GM18861 (cell line): Measurements from ENCODE around the gene OAF.
"Not testable (repeated sequence)": the region's sequence is repeated elsewhere in the genome, so short reads cannot be mapped to it uniquely, and the experiment has no call there.

Source experiments
- ATAC-seq: cut with Tn5 transposase; IDR thresholded peaks from one replicate; pipeline ENCODE4 v1.9.1; 2021; ENCODE audit not compliant: unreplicated experiment

OAF gene

DNA sequence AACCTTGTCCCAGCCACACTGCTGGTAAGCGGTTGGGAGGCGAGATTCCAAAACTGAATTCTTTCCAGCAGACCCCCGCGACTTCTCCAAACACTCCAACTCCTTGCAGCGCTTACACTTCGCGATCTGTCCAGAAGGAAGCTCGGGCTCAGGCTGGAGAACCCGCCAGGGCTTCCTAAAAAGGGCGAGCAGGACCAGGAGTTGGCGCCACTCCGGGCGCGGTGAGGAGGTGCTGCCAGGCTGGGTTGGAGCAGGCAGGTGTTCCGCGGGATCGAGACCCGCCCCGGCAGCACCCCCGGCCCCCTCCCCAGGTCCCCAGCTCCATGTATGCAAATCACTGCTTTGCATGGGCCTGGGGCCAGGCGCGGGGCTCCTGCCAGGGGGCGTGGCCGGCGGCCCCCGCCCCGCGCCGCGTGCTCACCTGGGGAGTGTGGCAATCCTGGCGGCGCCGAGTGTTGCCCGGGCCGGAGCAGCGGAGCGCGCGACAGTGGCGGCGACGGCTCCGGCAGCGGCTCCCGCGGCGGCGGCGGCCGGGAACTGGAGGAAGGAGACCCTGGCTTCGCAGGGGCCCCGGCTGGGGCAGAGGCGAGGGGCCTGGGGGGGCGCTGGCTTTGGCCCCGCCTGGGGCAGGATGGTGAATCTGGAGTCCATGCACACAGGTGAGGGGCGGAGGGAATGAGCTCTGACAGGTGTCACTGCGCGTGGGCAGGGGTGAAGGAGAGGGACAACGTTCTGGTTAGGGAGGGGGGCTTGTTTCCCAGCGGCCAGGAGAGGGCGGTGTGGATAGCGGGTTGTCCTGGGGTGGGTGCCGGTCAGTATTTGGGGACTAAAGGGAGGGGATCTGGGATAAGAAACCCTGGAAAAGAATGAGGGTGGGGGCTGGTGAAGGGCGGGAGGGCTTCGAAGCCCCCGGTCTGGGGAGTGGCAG lies 29.1 kb downstream of the OAF start, which contains the start of gene POU2F3:
Gene POU2F3 (plus strand): TSS at position 428 of the 928 bp plus-strand sequence. CDS start 204 bp downstream, at position 632.
- ATAC-seq: no peak

DNA sequence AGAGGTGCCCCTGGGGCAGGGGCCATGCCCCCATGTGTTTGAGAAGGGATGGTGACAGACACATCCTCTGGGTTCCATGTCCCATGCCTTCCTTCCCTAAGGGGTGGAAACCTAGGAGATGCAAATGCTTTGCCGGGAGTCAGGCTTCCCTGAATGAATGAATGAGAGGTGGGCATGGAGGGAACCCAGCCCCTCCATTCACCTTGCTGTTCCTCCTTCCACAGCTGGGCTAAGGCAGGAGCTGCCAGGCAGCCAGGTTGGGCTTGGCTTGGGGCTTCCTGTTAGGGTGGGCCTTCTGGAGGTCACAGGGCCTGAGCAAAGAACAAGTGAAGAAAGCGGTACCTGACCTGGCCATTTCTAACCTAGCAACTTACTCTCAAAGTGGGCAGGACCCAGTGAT lies 30.0 kb downstream of the OAF start:
- ATAC-seq: no peak

DNA sequence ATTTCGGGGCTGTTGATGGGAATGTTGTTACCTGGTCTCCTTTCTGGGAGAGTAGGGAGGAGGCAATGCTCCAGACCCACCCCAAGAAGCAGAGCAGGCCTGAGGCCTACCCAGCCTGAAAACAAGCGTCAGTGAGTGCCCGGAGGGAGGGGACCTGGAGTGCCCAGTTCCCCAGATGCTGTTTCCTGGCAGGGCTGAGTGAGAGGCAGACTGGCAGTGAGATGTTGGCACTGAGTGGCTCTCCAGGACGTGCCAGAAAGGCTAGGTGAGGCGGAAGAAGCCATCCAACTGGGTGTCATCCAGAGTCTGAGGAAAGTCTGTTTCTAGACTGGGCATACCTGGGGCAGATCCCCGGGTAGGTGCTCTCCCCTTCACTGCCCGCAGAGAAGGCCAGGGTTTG lies 30.4 kb downstream of the OAF start:
- no peak for ATAC-seq

DNA sequence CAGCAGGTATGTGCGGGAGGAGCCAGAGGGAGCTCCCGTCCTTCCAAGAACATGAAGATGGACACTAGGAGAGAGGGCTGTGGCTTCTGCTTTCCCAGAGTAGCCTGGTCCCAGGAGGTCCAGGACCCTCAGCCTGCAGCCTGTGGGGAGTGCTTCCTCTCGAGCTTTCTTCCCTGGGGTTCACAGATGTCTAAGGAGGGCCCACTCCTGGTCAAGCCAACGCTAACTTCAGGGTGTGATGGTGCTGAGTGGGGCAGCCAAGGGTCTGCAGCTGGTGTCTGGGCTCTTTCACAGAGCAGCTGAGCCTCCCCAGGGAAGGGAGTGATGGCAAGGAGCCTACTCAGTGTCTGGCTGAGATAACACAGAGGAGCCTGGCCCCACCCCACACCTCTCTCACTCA lies 32.4 kb downstream of the OAF start:
- ATAC-seq: no peak

DNA sequence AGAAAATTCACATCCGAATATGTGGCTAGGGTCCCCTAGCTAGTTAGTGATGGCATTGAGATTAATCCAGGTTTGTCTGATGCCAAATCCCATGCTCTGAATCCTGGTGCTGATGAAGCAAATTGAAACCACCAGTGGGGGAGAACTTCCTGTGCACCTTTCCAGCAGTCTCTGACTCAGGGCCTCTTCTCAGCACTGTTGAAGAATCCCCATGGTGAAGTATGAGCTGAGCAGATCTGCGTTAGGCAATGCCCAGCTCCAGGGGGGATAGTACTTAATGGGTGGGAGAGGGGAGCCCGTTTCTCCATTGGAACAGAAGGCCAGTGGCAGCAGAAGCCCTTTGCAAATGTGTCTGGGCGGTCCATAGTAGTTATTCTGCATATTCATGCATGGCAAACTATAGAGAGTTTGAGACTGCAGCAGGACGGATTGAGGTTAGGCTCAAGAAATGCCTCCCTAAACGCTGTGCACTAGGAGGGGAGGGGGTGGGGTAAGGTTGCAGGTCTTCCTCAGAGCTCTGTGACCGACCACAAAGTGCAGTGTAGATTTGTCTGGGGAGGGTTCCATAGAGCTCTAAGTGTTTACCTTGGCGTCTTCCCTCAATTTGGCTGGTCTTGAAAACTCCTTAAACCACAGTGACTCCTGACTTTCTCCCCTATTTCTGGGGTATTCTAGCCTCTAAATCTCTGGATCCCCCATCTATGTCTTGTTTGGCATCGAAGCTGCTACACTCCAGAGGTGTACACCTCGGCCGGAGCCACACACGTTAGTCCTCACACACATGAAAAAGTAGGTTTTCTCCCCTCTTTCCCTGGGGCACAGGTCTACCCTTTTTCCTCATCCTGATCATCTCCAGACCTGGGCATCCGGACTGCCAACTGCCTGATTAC lies 33.9 kb downstream of the OAF start:
- ATAC-seq: no peak

DNA sequence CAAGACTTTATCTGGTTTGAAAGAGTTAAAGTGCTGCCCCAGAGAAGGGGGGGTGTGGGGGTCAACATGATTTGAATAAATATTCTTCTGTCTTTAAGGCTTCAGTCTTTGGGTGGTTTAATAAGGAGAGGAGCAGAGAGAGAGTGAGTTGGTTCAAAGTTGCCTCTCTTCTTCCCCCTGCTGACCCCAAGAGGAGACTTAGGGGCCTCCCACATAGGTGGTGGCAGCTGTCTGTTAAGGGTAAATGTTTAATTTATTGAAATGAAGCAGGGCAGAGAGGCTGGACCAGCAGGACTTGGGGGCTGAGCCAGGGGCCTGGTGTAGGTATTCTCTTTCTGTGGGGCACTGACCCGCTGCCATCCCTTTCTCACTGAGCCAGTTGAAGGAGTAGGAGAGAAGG lies 34.6 kb downstream of the OAF start:
- ATAC-seq: no peak

DNA sequence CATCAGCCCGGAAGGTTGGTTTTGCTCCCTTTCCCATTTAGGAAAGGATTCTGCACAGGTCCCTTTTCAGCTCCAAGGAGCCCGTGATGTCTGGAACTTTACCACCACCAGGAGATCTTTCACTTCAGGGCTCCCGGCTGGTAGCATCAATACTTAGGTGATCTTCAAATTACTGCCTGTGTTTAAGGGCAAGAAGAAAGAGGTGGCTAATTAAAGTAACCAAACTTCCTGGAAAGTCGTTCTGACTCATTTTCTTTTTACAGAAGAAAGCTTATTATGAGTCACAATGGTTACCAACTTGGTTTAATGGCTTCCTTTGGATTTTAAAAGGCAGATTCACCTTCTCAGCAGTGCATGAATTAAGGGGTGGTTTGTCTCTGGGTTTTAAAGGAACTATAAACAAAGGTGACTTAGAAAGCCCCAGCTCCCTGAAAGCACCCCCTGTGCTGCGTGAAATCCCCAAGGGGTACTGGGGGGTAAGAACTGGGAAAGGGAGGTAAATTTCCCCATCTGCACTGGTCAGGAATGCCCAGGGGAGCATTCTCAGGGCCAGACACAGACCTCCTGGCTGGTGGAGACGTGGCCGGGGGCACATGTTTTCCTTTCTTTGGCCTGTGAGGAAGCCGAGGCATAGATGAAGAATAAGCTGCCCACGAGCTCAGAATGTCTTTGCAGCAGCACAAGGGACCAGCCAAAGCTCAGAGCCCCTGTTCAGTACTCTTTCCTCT lies 37.9 kb downstream of the OAF start:
- ATAC-seq: peak; percentile 61

DNA sequence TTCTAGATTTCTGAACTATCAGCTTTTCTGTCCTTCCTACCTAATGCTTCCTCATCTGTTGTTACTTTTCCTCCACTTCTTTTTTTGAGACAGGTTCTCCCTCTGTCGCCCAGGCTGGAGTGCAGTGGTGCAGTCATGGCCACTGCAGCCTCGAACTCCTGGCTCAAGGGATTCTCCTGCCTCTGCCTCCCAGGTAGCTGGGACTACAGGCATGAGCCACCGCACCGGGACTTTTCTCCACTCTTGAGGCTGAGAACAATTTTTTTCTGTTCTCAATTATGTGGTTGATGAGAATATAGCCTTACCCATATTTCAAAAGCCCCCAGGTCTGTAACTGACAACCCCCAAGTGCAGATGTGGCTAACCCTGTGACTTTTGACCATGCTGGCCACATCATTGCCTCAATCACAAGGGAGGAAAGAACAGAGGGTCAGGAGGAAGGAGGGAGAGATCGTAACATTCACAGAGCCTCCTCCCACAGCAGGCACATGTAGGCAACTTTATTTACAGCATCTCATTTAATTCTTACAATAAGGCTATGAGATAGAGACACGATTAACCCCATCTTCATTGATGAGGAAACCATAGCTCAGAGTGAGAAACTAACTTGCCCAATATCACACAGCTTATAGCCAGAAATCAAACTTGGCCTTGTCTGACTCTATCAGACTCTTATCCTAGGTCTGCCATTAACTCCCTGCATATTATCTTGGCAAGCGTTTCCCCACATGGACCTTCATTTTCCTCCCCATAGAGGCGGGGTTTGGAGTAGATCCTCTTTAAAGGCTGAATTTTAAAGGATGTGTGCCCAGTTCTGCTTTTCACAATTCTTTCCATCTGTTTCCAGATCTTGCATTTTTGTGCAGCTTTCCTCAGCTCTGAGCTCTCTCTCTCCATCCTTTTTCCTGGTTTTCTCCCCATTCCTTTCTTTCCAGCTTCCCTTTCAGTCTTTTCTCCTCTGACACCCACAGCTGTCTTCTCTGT lies 38.7 kb downstream of the OAF start:
- no peak for ATAC-seq

DNA sequence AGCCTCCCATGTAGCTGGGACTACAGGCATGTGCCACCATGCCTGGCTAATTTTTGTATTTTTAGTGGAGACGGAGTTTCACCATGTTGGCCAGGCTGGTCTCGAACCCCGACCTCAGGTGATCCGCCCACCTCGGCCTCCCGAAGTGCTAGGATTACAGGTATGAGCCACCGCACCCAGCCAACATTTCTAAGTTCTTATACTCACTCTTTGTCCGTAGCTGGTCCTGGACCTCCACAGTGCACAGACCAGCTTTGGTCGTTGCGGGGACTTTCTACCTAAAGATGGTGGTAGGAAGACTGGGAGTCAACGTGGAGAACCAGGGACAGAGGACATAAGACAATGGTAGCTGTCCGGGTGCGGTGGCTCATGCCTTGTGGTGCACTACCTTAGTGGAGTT lies 42.5 kb downstream of the OAF start:
- ATAC-seq: not testable (repeated sequence)

DNA sequence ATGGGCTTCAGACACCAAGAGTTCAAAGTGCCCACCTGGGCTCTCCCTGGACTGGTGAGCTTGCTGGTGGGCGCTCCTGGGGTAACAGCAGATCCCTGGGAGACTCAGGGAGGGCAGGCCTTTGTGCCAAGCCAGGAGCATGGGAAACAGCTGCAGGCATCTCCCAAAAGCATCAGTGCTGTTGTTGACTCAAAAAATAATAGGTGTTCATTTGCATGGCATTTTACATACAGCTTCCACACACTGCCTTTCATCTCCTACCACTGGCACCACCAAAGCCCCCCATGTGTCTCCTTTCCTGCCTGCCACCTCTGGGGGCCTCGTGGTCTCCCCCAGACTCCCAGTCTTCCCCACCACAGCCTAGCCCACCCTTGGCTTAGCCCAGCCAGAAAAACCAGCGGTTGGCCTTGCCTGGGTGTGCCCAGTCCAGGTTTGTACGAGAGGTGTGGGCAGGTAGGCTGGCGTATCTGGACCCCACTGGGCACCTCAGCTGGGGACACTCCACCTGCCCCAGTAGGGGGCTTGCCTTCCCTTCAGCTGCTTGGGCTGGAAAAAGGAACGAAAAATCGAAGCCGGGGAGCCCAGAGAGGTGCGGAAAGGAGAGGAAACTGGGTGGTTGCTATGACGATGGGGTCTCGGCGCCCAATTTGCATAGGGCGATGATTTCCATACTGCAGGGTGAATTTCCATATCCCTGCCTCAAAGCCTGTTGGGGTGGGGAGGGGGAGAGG lies 44.1 kb downstream of the OAF start:
- no peak for ATAC-seq

DNA sequence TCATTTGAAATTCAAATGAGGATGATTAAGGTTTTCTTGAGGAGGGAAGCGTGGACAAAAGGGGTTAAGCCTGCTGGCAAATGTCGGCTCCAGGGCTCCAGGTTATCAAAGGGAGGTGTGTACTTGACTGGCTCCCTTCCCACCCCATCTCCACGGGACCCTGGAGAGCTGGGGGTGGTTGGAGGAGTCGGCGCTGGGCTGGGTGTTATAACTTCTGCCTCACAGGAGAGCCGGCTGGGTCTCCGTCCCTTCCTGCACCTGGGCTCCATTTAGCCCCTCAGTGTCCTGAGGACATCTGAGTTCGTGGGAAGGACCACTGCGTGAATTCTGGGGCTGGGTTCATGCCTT lies 44.7 kb downstream of the OAF start:
- no peak for ATAC-seq

DNA sequence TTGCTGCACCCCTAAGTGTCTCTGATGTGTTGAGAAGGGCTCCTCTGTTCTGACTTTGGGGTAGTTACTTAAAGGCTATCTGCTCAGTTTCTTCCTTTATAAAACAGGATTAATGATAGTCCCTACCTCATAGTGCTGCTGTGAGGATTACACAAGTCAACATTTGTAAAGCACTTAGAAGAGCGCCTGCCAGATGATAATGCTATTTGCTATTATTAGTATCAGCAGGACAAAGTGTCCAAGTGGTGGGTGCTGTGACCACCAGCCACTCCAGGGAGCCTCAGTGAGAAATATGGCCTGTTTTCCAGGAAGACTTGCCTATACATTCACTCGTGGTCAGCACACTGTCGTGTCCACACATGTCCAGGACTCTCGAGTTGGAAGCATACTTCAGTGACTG lies 45.3 kb downstream of the OAF start:
- ATAC-seq: no peak

DNA sequence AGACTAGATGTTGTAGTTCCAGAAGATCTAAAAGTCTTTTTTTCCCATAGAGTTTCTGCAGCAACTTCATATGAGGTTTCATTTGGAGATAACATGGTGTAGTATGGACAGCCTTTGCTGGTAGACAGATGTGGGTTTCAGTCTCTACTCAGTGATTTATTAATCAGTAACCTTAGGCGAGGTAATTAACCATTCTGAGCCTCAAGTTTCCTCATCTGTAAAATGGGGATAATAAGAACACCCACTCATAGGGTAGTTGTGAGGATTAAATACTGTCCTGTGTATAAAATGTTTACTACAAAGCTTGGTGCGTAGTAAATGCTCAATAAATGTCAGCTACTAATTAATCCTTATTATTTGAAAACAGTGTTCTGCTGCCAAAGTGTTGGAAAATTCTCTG lies 45.9 kb downstream of the OAF start:
- no peak for ATAC-seq

DNA sequence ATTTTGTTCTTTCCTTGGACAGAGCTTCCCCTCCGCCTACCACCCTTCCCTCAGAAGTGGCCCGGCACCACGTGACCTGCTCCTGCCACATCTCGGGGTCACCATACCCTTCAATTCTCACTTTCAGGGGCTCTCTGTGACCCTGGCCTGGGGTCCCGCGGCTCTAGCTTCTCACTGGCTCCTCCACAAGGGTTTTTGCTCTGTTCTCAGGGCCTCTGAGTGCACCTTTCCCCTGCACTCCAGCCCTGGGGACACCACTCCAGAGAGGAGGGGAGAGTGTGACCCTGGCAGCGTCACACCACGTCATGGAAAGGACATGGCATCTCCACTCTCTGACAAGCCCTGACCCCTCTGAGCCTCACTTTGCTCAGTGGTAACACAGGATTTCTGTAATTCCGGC lies 46.5 kb downstream of the OAF start:
- no peak for ATAC-seq

DNA sequence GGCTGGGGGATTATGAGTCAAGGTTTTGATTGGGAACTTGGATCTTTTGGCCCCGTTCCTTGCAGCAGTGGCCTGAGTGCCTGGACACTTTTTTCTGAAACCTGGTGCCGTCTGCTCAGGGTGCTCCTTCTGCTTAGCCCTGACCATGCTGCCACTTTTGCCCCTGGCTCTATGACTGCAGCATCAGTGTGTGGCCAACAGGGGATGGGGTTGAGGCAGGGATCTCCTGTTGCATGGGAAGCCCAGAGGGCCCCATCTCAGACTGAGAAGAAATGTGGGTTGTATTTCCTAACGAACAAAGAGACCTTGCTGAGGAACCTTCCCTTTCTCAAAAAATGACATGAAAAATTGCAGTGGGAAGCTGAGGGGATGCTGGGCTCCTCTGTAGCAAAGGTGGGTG lies 47.8 kb downstream of the OAF start:
- no peak for ATAC-seq

DNA sequence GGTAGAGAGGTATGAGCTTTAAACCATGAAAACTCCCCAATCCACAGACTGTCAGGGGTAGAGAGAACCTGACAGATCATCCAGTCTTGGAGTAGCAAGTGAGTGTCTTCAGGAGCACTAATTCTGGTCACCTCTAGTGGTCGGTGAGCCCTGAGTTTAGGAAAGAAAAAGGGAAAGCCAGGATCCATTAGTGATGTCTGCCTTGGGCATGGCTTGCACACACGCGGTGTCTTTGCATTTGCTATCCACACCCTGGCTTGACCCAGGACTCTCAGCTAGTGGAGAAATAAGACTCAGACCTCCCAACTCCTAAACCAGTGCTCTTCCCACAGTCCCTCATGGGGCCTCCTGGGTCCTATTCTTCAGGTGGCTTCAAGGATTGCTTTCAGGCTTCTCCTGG lies 48.4 kb downstream of the OAF start:
- ATAC-seq: no peak

DNA sequence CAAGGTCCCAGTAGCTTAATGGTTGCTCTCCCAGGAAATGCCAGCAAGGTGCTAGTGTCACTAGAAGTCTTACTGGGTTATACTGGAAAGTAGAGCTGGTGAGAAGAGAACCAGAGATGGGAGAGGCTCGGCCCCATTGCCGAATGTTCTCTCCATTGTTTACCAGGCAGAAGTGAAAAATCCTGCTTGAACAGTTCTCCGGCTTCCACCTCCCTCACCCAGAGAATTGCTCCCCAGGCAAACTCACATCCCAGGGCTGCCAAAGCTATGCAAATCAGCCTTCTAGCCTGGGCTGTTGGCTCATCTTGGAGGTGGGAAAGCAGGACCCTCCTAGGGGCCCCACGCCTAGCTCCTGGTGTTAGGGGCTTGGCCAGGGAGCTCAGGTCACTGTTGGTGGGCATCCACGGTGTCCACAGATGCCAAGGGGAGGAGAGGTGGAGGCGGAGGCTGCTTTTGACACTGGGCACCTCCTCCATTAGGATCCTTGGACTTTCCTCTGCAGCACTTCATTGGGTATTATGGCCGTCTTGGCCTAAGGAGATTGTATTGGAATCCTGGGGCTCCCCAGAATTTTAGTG lies 49.2 kb downstream of the OAF start:
- no peak for ATAC-seq

DNA sequence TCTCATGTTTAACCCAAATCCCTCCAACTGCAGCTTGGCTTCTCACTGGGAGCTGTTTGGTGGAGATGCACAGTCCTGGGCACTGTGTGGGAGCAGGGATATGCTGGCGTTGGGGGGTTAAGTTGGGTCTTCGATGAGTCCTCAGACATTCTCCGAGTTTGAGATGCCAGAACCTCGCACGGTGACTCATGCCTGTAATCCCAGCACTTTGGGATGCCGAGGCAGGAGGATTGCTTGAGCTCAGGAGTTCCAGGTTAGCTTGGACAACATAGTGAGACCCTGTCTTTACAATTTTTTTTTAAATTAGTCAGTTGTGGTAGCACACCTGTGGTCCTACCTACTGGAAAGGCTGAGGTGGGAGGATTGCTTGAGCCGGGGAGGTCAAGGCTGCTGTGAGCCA lies 49.8 kb downstream of the OAF start:
- ATAC-seq: no peak

DNA sequence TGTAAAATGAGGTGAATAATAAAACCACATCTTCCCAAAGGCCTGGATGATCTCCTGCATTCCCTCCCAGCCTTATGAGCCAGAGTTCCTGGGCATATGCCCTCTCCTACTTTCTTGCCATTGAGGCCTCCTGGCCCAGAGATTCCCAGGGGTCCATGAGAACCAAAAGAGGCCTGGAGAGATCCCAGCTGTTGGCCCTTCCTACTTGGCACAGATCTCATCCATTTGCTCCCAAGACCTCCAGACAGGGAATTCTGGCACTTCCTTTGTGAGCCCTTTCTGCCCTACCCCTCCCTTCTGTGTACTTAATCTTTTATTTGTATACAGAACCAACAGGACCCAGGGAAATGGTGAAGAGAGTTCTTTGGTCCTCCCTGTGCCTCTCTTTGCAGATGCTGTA lies 50.5 kb downstream of the OAF start:
- no peak for ATAC-seq
